Stimulated activated CD8-positive, alpha-beta memory T cell treated with anti-CD3 and anti-CD28 coated beads, Interleukin-4, amount 100 ng/mL, for 48 hours (primary cell): ENCODE measurements around the gene PPP1R13L.

Source experiments
- DNase-seq: peaks from one replicate; pipeline ENCODE4 v3.0.0-alpha.2; 2020

Gene PPP1R13L

DNA sequence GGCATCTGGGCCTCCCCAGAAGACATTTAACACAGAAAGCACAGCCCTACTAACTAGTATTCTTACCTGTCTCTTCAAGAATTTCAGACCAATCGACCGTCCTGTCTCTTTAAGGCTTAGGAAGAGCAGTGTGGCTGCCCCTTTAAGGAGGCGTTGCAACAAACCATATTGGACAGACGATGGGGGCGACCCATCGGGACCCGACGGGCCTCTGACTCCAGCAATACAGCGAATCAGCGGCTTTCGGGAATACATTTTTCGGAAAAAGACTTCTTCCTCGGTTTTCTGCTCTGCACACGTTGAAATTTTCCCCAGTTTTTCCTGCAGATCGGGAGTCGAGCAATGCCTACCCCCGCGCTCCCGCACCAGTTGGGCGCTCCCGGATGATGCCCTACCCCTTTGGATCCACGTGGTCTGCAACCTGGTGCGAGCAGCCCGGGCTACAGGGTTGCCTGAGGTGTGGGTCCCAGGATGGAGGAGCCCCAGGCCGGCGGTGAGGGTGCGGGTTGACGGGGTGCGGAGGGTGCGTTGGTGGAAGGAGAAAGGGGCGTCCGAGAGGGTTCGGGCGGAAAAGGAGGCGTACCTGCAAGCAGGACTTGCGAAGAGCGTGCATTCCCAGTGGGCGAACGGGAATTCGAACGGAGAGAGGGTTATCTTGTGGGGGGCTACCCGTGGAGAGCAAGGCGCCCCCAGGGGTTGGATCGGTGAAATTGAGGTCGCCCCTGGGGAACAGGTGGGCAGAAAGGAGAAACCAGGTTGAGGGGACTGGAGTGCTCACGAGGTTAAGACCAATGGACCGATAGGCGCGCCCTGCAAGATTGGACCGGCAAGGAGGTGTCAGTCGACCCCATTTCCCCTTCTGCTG, 1.6 kb upstream of the PPP1R13L start, which contains the start of gene POLR1G:
Gene POLR1G, plus strand, starts transcription at position 419 of the 865 bp plus-strand sequence. Its CDS starts 53 bp downstream, at position 472.
- DNase-seq, result peak; percentile 86

DNA sequence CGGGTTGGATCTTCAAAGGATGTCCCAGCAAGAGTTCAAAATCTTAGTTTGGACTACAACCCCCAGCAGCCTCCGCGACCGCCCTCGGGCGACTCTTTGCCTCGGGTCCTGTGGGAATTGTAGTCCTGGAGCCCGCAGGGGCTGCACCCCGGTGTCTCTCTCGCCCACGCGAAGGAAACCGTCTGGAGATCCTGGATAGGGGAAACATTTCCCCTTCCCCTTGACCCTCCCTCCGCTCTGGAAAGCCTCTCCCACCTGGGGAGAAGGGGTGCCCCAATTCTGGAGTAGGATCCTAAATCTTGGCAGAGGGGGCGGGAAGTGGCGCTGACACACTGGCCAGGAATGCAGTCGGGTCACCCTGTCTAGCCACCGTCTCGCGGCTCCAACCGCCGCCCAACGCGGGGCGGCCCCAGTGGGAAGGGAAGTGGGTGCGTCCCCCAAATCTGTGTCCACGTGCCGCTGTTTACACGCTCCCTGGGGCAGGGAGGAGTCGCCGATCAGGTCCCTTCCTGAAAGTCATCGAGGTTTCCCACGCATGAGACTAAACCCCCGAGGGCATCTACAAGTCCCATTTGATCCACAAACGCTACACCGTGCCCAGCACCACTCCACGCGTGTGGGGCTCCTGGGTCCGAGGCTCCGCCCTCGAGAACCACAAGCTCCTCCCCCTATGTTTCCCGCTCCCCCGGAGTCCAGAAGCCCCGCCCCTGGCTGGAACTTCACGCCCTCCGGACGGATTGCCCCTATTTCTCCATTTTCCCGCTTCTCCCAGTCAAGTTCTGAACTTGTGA, 761 bp upstream of the PPP1R13L start:
- DNase-seq, result peak; percentile 90

DNA sequence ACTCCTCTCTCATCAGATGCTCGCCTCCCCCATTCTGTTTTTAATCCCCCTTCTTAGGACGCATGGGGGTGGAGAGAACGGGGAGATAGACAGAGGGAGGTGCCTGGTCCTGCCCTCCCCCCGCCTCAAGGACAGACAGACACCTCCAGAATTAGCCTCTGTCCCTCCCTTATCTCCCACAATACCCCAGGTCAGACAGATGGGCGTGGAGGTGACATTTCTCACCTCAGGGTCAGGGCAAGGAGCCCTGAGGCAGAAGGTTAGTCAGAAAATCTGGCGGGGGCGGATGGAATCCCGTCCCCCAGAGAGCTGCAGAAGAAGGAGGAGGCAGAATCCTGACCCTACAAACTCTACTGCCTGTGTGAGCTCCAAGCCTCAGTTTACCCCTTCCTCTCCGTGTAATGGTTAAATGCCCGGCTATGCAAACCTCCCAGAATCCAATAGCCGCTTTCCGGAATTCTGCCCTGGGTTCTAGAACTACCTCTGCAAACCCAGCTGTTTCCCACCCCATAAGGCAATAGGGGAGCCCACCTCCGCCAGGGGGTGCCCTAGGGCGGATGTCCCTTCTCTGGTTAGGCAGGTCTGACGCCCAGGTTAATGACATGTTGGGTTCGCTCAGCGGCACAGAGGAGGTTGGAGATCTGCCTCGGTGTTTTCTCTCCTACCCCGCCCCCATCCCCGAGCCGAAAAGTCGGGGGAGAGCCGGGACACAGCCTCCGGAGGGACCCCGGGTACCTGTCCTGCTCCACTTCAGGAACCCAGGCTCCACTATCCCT, 900 bp downstream of the PPP1R13L start:
- peak; percentile 88 for DNase-seq

DNA sequence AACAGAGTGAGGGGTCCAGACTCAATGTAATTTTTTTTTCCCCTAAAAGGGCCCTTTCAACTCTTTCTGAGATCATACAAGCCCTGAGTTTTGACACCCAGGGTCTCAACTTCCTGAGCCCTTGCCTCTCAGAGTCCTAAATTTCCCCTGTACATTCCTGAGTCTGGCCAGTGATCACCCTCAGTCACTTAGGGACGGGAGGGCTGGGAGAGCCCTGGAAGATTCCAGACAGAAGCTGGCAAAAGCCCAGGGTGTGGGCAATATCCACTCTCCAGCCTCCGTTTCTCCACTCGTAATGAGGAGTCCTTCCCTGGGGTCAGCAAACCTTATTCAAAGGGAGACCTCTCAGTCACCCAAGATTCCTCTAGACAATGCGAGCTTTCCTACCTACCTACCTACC, 1.6 kb downstream of the PPP1R13L start:
- no peak for DNase-seq

DNA sequence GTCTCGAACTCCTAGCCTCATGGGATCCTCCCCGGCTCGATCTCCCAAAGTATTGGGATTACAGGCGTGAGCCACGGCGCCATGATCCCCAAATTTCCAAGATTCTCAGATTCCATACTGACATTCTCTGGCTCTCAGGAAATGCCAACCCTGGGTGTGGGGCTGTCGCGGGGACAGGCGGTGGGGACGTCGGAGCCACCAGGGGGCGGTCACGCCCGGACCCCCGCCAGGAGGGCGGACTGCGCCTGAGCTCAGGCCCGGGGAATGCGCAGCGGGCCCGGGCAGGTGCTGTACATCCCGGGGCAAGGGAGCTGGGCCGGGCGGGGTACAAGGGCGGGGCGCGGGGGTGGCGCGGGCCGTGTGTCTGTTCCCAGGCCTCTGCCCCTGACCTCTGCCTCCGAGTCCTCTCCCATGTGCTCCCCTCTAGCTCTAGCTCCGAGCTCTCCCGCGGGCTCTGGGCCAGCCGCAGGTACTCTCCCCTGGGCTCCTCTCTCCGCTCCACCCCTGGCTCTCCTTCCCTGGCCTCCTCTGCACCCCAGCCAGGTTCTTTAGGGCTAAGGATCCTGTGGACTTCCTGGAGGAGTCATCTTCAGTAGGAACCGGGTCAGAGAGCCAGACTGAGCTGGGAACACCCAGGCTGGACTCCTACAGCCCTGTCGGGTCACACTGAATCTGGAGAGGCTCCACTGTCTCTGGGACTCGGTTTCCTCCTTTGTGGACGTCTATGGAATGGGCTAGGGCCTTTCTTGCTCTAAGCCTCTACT, 2.4 kb downstream of the PPP1R13L start:
- peak; percentile 58 for DNase-seq

DNA sequence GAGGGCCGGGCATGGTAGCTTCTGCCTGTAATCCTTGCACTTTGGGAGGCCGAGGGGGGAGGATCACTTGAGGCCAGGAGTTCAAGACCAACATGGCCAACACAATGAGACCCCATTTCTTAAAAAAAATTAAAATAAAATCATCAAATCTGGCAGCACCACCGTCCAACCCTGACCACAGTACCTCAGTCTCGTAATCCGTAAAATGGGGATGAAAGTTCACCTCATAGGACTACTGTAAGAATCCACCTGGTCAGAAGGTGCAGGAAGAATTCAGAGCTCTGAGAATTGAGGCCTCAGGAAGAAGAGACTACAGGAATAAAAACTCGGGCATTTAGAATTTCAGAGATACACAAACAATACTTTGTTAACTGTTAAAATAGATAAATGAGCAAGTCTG, 3.1 kb downstream of the PPP1R13L start:
- no peak for DNase-seq

DNA sequence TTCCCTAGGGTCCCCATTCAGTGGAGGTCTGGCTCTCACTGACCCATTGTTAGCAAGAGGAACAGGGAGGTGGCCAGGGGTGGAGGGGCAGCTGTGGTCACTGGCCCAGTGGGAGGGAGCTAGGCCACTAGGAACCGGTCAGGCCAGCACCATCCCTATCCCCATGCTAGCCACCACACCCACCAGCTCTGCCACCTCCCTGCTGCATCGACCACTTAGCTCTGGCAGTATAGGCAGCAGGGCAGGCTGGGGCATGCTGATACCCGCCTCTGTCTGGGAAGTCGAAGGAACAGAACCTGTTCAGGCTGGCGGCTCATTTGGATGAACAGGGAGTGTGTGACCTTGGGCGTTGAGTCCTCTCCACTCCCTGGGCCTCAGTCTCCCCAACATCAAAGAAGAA, 4.7 kb downstream of the PPP1R13L start:
- no peak for DNase-seq

DNA sequence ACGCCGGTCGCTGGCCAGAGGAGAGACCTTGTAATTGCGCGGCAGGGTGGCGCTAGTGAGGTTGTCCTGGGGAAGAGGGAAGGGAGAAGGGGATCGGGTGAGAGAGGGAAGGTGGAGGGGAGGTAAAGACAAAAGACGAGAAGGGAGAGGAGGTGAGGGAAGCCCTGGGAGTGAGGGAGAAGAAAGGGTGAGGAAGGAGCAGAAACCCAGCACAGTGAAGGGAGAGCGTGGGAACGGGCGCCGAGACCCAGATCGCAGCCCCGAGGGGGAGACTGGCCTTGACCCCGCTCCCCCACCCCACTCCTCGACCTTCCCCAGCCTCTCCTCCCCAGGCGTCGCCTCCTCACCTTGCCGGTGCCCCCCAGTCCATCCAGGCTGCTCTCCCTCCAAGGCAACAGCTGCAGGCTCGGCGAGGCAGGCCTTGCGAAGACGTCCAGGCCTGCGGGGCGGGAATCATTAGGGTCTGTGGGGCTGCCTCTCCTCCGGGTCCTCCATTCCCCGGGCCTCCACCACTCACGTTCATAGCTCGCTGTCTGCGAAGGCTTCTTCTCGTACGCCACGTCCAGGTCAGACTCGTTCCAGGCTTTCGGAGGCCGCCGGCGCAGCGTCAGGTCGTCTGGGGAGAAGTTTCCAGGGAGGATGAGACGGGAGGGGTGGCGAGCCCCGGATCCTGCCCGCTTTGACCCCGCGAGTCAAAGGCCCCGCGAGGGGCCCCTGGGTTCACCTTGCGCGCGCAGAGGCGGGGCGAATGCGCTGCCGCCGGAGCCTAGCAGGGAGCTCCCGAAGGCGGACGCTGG, 8.8 kb downstream of the PPP1R13L start:
- no peak for DNase-seq

DNA sequence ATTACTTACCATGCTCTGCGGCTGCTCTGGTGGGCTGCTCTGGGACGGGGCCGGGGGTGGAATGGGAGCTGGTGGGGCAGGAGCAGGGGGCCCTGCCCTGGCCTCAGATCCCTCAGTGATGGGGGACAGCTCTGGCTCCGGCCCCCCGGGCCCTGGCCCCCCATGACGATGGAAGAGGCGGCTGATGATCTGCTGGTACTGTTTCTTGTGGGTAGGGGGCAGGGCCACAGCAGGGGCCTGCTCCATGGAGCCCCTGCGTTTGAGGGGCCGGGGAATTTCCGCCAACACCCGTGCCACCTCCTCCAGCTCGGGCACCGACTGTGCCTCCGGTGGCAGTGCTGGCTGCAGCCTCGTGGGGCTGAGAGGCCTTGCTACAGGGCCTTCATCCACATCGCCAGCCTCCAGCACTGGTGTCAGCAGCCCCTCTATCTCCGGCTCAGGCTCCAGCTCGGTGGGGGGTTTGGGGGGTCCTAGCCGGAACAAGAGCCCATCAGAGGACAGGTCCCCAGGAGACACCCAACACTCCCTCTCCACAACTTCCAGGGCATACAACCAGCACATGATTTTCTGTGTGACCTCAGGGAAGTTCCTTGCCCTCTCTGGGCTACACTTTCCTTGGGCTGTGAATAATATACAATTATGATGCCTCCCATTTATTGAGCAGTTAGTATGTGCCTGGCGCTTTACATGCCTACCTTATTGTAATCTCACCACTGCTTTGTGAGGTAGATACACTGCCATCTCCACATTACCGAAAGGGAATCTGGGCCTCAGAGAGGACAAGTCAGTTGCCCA, 12.8 kb downstream of the PPP1R13L start:
- DNase-seq, result no peak

DNA sequence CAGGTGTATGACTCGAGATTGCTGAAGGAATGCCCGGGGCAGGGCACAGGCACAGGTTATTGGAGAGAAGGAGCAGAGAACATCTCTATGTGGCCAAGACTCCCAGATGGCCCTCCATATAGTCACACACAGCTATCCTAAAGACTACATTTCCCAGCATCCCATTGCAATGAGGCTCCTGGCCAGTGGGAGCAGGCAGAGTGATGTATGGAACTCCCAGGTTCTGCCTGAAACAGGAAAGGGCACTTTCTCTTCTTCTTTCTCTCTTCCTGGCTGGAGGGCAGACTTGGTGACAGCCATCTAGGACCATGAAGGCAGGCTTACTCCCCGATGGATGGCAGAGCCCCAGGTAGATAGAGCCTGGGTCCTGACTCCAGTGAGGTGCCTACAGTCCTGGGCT, 13.5 kb downstream of the PPP1R13L start:
- no peak for DNase-seq

DNA sequence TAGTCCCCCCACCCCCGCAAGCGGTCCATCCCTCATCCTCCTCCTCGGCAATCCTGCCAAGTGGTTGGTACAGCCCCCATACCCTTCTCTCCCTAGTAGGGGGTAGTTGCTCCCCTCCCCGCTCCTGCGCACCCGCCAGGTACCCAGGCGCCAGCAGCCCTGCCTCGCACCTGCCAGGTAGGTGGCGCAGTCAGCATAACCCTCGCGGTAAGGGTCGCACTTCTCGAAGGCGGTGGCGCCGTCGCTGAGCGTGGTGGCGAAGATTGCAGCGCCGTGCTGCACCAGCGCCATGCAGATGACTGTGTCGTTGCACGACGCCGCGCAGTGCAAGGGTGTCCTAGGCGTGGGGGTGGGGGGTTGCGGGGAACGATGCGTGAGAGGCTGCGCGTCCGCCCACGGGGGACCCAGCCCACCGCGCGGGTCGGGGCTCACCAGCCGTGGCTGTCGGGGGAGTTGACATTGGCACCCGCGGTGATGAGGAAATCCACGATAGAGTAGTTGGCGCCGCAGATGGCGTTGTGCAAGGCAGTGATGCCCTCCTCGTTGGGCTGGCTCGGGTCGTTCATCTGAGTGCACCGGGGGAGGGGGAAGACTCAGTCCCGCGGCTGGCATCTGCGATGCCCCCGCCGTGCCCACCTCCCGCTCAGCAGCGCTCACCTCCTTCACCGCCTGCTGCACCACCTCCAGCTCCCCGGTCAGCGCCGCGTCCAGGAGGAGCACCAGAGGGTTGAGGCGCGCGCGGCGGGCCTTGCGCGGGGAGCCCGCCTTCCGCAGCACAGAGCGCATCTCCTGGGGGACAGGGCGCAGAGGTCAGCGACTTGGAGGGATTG, 19.3 kb downstream of the PPP1R13L start:
- DNase-seq, result no peak

DNA sequence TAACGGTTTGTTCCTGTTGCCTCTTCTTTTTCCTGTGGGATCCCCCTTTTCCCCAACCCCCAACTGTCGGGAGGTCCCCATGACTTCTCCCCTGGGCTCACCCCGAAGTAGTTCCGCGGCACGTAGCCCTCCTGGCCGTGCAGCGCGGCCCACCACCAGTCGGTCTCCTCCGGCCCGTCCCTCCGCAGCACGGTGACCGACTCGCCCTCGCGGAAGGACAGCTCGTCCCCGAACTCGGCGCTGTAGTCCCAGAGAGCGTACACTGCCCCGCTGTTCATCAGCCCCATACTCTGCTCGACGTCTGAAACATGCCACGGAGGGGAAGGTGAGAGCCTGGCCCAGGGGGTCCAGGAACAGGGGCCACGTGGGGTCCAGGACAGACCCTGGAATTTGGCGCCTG, 22.4 kb downstream of the PPP1R13L start:
- no peak for DNase-seq

DNA sequence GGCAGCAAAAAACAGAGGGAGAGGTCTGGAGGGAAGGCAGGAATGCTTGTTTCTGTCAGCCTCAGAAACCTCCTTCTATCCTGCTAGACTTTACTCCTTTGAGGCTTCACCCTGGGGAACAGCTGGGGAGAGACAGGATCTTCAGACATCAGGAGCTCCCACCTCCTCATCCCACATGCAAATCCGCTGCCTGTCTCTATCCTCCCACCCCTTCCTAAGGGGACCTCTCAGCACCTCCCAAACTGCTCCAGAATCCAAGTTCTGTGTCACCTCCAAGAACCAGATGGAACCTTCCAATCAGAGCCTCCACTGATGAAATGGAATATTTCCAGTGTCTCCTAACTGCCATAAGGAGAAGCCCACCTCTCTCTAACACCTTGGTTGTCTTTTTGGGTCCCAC, 24.8 kb downstream of the PPP1R13L start:
- DNase-seq, result no peak

DNA sequence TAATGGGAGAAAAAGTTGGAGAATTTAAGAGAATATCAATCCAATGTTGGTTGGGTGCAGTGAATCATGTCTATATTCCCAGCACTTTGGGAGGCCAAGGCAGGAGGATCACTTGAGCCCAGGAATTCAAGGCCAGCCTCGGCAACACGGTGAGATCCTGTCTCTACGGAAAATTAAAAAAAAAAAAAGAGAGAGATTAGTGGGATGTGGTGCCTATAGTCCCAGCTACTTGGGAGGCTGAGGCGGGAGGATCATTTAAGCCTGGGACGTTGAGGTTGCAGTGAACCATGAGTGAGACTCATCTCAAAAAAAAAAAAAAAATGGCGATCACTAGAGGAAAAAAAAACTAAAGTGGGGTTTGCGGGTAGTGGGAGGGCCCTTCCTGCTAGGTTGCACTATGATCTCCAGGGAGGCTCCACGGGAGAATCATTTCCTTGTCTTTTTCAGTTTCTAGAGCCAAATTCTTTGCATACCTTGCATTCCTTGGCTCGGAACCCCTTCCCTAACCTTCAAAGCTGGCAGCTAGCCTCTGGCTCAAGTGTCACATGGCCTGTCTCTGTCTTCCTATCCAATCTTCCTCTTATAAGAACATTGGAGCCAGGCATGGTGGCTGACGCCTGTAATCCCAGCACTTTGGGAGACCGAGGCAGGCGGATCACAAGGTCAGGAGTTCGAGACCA, 28.7 kb downstream of the PPP1R13L start:
- DNase-seq, result no peak

DNA sequence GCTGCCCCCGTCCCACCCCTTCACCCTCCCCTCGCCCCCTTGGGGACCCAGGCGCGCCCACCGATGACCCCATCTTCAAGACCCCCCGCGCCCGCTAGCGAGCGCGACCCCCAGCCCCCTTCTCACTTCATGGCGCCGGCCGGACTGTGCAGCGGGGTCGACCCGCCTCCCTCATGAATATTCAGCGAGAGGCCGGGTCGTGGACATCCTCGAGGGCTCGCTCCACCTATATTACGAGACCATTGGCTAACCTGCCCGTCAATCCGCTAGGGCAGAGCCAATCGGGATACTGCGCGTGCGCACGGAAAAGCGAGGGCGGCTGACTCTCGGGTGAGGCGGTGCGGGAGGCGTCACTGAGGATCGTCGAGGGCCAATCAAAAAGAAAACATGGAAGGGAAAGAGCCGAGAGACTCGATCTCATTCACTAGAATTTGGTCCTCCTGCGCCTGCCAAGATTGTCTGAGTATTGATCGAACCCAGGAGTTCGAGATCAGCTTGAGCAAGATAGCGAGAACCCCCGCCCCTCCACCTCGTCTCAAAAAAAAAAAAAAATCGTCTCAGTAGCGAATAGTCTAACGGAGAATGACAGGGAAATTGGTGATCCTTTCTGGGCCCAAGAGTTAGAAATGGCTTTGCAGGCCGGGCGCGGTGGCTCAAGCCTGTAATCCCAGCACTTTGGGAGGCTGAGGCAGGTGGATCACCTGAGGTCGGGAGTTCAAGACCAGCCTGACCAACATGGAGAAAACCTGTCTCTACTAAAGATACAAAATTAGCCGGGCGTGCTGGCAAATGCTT, 34.3 kb downstream of the PPP1R13L start, which contains the start of gene ERCC2:
Gene ERCC2, minus strand, starts transcription at position 164 of the 795 bp plus-strand sequence. Its CDS starts 33 bp downstream, at position 131.
- peak; percentile 100 for DNase-seq

DNA sequence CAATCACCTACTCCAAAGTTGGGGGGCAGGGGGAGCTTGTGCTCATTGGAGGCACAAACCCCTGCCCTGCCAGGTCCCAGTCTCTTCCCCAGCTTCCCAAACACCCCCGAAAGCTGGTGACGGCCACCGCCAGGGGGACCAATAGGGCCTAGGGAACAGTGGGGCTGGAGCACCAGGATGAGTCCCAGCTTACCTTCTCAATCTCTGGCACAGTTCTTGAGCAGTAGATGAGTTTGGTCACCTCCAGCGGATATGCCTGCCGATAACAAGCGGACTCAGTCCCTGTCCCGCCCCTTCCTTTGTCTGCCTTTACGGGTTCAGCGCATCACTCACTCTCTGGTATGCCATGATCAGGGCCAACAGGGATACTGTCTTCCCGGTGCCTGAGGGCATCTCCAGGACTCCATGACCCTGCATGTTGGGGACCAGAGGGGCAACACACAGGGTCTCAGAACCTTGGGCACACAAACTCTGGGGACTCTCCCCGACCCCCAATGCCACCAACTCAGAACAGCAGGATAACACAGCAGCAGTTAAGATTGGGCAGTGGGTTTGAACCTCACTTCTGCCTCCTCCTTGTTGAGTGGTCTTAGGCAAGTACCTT, 36.0 kb downstream of the PPP1R13L start:
- DNase-seq, result no peak

DNA sequence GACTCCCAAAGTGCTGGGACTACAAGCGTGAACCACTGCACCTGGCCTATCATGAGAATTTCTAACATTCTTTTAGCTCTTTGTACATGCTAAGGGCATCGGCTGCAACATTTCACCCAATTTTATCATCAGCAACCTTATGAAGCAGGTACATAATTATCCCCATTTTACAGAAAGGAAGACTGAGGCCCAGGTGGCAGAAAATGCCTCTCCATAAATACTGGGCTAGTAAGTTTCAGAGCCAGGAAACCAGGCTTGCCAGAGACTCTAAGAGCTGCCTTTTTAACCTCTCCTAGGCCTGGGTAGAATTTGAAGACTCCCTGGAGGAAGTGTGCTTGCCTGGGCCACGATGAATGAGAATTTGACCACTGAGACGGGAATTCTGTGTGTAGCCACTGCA, 36.7 kb downstream of the PPP1R13L start:
- DNase-seq, result no peak

DNA sequence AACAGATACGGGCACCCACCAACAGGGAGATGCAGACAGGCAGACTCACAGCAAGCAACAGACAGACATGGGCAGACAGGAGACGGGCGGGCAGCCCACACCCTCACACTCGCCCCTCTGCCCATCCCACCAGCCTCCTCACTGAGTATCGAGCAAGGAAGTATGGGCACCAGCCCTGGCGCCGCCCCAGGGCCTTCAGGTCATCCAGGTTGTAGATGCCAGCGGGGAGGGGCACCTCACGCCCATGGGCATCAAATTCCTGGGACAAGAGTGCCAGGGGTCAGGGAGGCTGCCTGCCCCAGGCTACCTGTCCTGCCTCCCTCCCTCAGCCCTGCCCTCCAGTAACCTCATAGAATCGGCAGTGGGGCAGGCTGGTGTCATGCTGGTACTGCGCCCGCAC, 40.2 kb downstream of the PPP1R13L start:
- DNase-seq, result no peak
